Transverse colon (tissue), 4 donors: Measurements from ENCODE around the gene ADGRA1. TPM values are rescaled to one million over a fixed set of nuclear protein-coding genes. Genes with fewer than 3 reads are reported as not detected.

Experiments
- DNase-seq: peaks from one replicate; pipeline ENCODE4 v3.0.0-alpha.2; 2019
- H3K27ac ChIP-seq, 4 donors: fragments of 200-600 bp; sonication (generic); 2 replicates each; pipeline ENCODE4 v1.5.1; 2016 to 2018; ENCODE audit warnings: inconsistent platforms in 4 of 4
- H3K27me3 ChIP-seq: fragments of 200-600 bp; sonication (generic); 2 replicates; pipeline ENCODE4 v1.5.1; 2017; ENCODE audit warnings: inconsistent platforms
- H3K36me3 ChIP-seq, 4 donors: fragments of 200-600 bp; sonication (generic); 2 replicates each; pipeline ENCODE4 v1.5.1; 2017 to 2019; ENCODE audit warnings: inconsistent platforms in 4 of 4
- H3K4me1 ChIP-seq, 4 donors: fragments of 200-600 bp; sonication (generic); 2 replicates each; pipeline ENCODE4 v1.5.1; 2017 to 2020; ENCODE audit warnings: inconsistent platforms in 4 of 4
- H3K4me3 ChIP-seq, 4 donors: fragments of 200-600 bp; sonication (generic); 1 replicate in 1 of 4; 2 replicates in 3 of 4; pipeline versions ENCODE4 v1.5.1 to v1.6.1; 2017 to 2019; ENCODE audit warnings: inconsistent platforms in 4 of 4
- H3K9me3 ChIP-seq, 2 donors: fragments of 200-600 bp; sonication (generic); 2 replicates each; pipeline ENCODE4 v1.5.1; 2017 to 2019; ENCODE audit warnings: inconsistent platforms in 2 of 2
- EP300 ChIP-seq: sonication (generic); formaldehyde crosslinking; IDR thresholded peaks from one replicate; pipeline ENCODE4 v1.6.1; 2017; ENCODE audit warnings: antibody characterized with exemption, low read depth
- POLR2A ChIP-seq: fragments of 450-650 bp; IDR thresholded peaks from one replicate; pipeline ENCODE4 v1.6.1; 2016; ENCODE audit warnings: antibody characterized with exemption, mild to moderate bottlenecking, moderate library complexity
- POLR2AphosphoS5 ChIP-seq, 3 donors: sonication (generic); formaldehyde crosslinking; IDR thresholded peaks; one replicate each; pipeline ENCODE4 v1.6.1; 2016; ENCODE audit warnings: antibody characterized with exemption in 3 of 3
- WGBS, 2 donors: methylation state at CpG; one replicate each; pipeline ENCODE4 v1.1.5; 2018; ENCODE audit warnings: low coverage in 1 of 2; 5-methylcytosine and 5-hydroxymethylcytosine counted together
- in situ Hi-C, 4 donors: fragments of 200-750 bp; cut with MboI; loops; one replicate each; pipeline versions ENCODE4 v1.15.0 to v1.15.1; 2017; ENCODE audit warnings: low sequenced_read_pairs in 3 of 4, low pct_ligation_motif_present in 1 of 4, low pct_unique_long_range_greater_than_20kb in 1 of 4
- intact Hi-C: fragments of 100-400 bp; cut with DNase I; formaldehyde crosslinking; loops from one replicate; pipeline ENCODE4 v1.15.1; 2023; ENCODE audit warnings: low total_unique reads
- total RNA-seq, 4 donors: library from RNA; depleted of rRNA; stranded (reverse); fragments of >200 nt; gene quantifications; one replicate each; pipeline ENCODE4 v1.1.0, GENCODE V29; 2016
- TF ChIP-seq, protein P1 (sequence below), 5 experiments: fragments of 200-600 bp in 3 of 5; fragments of 450-650 bp in 2 of 5; sonication (generic) in 3 of 5; IDR thresholded peaks; 1 replicate in 2 of 5; 2 replicates in 3 of 5; pipeline ENCODE4 v1.5.1; 2016 to 2017; ENCODE audit warnings: antibody characterized with exemption in 5 of 5, inconsistent platforms in 3 of 5, mild to moderate bottlenecking in 2 of 5, moderate library complexity in 1 of 5

ADGRA1 gene
- total RNA-seq, 4 donors from 2014 or later = 0.16 TPM; not detected in 3

DNA sequence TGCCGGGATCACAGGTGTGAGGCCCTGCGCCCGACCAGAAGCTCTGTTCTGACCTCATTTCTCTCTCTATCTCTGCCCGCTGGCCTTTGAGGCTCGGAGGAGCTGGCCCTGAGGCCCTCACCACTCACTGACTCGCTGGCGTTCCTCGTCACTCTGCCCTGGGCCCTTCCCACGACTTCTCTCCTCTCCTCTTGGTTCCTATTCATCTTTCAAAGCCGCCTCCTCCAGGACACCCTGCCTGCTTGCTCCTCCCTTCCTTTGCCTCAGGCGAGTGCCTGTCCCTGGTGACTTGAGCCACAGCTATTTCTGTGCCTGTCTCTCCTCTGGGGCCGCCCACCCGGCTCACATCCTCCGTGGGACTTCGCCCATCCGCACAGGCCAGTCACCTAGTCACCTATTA lies 17.3 kb upstream of the ADGRA1 start:
- no peak for DNase-seq
- H3K27ac ChIP-seq = no peak overlapping the region
- no peaks in the 10 kb centered on the region for H3K36me3 ChIP-seq
- H3K9me3 ChIP-seq = no peaks in the 10 kb centered on the region
- TF ChIP-seq POLR2A (no peak), EP300 (no peak), POLR2AphosphoS5 (IDR thresholded peaks at IDR 0.05) (no peak)
- TF ChIP-seq, protein P1, sequence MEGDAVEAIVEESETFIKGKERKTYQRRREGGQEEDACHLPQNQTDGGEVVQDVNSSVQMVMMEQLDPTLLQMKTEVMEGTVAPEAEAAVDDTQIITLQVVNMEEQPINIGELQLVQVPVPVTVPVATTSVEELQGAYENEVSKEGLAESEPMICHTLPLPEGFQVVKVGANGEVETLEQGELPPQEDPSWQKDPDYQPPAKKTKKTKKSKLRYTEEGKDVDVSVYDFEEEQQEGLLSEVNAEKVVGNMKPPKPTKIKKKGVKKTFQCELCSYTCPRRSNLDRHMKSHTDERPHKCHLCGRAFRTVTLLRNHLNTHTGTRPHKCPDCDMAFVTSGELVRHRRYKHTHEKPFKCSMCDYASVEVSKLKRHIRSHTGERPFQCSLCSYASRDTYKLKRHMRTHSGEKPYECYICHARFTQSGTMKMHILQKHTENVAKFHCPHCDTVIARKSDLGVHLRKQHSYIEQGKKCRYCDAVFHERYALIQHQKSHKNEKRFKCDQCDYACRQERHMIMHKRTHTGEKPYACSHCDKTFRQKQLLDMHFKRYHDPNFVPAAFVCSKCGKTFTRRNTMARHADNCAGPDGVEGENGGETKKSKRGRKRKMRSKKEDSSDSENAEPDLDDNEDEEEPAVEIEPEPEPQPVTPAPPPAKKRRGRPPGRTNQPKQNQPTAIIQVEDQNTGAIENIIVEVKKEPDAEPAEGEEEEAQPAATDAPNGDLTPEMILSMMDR (IDR thresholded peaks at IDR 0.05) = no peak
- 78 to 92% methylated on average over 8 to 16 of the region's 16 CpGs for WGBS, 2 donors
- intact Hi-C loops (no loop called here), in situ Hi-C loops (no loop called here)
- no peak overlapping the region for H3K4me3 ChIP-seq
- H3K27me3 ChIP-seq = peaks cover 10% of the 10 kb centered on the region
- no peaks in the 10 kb centered on the region for H3K4me1 ChIP-seq

DNA sequence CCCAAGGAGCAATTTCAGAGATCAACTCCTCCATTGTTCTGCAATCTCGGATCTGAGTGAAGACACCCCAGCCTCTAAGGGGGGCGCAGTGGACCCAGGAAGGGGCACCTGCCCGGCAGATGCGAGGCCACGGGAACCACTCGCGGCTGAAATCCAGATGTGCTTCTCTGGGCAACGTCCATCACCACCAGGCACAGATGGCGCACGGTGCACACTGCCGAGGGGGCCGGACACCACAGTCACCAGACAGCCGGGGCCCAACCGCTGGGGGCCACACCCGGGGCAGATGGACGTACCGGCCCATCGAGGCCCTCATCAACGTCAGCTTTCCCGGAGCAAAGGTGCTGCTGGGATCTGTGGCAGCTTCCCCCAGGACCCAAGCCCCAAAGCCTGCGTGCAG lies 16.9 kb upstream of the ADGRA1 start:
- Histone ChIP-seq H3K9me3 (no peaks in the 10 kb centered on the region), H3K27me3 (peaks cover 10% of the 10 kb centered on the region), H3K4me3 (no peak overlapping the region), H3K4me1 (no peaks in the 10 kb centered on the region), H3K27ac (no peak overlapping the region), H3K36me3 (no peaks in the 10 kb centered on the region)
- WGBS, 2 donors = 66% methylated on average over 15 of the region's 21 CpGs; no CpG with 5 or more reads in 1 of the 2 donors
- DNase-seq = no peak
- in situ Hi-C loops (no loop called here), intact Hi-C loops (no loop called here)
- TF ChIP-seq, protein P1 (IDR thresholded peaks at IDR 0.05) = no peak
- TF ChIP-seq EP300 (no peak), POLR2AphosphoS5 (IDR thresholded peaks at IDR 0.05) (no peak), POLR2A (no peak)

DNA sequence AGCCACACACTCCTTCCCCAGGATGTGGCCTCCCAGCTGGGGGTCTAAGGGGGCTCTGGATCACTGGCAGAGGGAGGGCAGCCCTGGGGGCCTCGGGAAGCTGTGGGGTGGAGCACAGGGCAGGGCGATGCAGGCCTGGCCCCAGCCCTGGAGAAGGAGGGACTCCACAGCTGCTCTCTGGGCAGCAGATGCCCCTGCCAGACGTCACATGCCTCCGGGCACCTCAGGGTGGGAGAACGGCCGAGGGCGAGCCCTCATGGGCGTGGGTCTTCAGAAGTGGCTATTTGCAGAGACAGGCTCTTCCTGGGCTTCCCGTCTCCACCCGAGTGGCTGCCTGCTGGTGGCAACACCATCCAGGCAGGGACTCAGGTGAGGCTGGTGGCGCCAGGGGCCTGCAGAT lies 16.0 kb upstream of the ADGRA1 start:
- Histone ChIP-seq H3K4me3 (no peak overlapping the region), H3K27me3 (peaks cover 10% of the 10 kb centered on the region), H3K4me1 (no peaks in the 10 kb centered on the region), H3K36me3 (no peaks in the 10 kb centered on the region), H3K27ac (no peak overlapping the region), H3K9me3 (no peaks in the 10 kb centered on the region)
- intact Hi-C loops = no loop called here
- DNase-seq = no peak
- WGBS, 2 donors = 64% methylated on average over 11 of the region's 11 CpGs; no CpG with 5 or more reads in 1 of the 2 donors
- TF ChIP-seq POLR2A = no peak
- in situ Hi-C loops = no loop called here

DNA sequence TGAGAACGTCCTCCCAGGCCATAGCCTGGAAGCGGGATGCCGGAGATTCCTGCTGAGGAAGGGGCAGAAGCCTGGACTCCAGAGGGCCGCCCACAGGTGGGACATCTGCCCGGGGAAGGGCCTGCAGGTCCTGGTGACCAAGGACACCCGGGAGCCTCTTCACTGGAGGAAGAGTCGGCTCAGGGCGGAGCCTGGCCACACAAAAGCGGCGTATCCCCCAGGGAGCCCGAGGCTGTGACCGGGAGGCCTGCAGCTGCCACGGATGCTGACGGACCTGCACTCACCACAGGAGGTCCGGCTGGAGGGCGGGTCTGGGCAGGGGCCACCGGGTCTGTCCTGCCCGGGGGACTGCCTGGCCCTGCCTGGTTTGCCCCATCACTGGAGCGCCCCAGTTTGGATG lies 15.5 kb upstream of the ADGRA1 start:
- intact Hi-C loops = no loop called here

More for the DNA sequence above, 15.5 kb upstream of the ADGRA1 start:
- Histone ChIP-seq H3K27ac (no peak overlapping the region), H3K27me3 (peaks cover 10% of the 10 kb centered on the region), H3K36me3 (no peaks in the 10 kb centered on the region), H3K9me3 (no peaks in the 10 kb centered on the region), H3K4me3 (no peak overlapping the region), H3K4me1 (no peaks in the 10 kb centered on the region)
- in situ Hi-C loops = no loop called here
- WGBS, 2 donors = no CpG with 5 or more reads among the region's 19 CpGs
- DNase-seq = no peak
- TF ChIP-seq, protein P1 (IDR thresholded peaks at IDR 0.05) = no peak
- TF ChIP-seq POLR2AphosphoS5 (IDR thresholded peaks at IDR 0.05) (no peak), EP300 (no peak), POLR2A (no peak)
